ENCODE data around the gene RILPL1.

DNA sequence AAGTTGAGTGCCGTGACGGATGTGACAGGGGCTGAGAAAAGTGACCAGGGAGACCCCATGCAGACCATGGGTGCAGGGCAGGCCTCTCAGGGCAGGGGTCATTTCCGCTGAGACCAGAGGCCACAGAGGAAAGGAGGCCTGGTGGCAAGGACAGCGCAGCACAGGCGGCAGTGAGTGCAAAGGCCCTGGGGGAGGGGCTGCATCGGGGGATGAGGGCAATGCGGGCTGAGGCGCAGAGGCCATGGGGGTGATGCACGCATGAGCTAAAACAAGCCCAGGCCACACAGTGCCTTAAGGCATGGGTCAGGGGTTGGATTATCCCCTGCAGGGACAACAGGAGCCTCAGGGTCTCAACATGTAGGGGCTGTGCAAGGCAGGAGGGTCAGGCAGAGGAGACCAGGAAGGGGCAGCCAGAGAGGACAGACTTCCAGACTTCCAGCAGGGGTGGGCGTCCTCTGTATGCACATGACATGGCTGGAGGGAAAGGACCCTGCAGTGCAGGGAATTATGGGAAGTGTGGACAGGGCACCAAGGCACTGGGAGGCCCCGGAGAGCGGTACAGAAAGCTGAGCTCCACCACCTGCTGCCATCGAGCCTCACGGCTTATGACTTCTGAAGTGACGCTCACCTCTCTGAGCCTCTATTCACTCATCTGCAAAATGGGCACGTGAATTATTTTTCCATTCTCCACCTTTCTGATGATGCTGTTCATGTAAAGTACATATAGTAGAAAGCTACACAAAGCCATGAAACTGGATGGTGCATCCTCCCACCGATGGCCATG lies 27.3 kb downstream of the RILPL1 start:
- TF ChIP-seq, protein P1, sequence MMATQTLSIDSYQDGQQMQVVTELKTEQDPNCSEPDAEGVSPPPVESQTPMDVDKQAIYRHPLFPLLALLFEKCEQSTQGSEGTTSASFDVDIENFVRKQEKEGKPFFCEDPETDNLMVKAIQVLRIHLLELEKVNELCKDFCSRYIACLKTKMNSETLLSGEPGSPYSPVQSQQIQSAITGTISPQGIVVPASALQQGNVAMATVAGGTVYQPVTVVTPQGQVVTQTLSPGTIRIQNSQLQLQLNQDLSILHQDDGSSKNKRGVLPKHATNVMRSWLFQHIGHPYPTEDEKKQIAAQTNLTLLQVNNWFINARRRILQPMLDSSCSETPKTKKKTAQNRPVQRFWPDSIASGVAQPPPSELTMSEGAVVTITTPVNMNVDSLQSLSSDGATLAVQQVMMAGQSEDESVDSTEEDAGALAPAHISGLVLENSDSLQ (IDR thresholded peaks at IDR 0.05) = no peak
- TF ChIP-seq BHLHE40 (IDR thresholded peaks at IDR 0.05; ENCODE audit: borderline replicate concordance) (no peak), FOXK2 (IDR thresholded peaks at IDR 0.05) (no peak), FOXM1 (IDR thresholded peaks at IDR 0.05; ENCODE audit: borderline replicate concordance) (no peak), SUZ12 (IDR thresholded peaks at IDR 0.05) (no peak), ELF4 (IDR thresholded peaks at IDR 0.05) (no peak), ZNF384 (IDR thresholded peaks at IDR 0.05) (no peak), L3MBTL2 (conservative IDR thresholded peaks at IDR 0.05) (no peak), HDGF (IDR thresholded peaks at IDR 0.05; ENCODE audit: borderline replicate concordance) (no peak), FOXA1 (IDR thresholded peaks at IDR 0.05) (no peak), ARNT (IDR thresholded peaks at IDR 0.05) (no peak), SP1 (IDR thresholded peaks at IDR 0.05) (no peak), NFRKB (IDR thresholded peaks at IDR 0.05) (no peak)

Measured in HEK293T (cell line).